Cortex of kidney (tissue), 1 donor: ENCODE measurements around the gene FIZ1.

Experiments
- DNase-seq: peaks from one replicate; lab custom pipeline; 2025; lab: John Stamatoyannopoulos, UW

Gene FIZ1

DNA sequence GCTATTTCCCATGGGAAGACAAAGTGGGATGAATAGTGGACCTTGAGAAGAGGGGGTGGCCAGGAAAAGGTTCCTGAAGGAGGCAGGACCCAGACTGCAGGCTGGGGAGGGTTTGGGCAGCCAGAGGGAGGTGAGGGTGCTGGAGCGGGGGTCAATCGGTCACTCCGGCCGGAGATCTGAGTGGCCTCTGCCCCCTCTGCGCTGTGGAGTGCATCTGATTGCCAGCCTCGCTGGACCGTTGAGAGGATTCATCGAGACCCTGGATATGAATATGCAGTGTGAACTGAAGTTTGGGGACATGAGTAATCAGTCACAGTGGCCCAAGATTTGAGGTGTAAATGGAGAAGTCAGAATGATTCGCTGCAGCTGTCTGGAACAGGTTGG is 36.0 kb upstream of the FIZ1 start:
- DNase-seq: no peak

DNA sequence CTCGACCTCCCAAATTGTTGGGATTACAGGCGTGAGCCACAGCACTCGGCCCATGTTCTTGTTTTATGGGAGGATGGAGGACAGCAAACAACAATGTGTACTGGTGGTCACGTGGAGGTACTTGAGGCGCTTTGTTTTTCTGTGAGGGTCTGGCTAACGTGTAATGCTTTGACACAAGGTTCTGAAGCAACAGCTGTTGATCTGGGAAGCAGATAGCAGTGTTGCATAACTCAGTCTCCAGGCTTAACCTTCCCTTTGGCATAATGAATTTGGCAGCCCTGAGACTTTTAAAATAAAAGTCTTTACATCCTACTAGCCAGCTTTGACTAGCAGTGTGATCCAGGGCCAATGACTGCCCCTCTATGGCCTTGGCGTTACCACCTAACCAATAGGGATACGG is 34.5 kb upstream of the FIZ1 start:
- no peak for DNase-seq

GRCh38 chr19:55632463-55632834 is 33.1 kb upstream of the FIZ1 start:
- no peak for DNase-seq

GRCh38 chr19:55626350-55626749 is 27.0 kb upstream of the FIZ1 start:
- no peak for DNase-seq

GRCh38 chr19:55625004-55625326 is 25.6 kb upstream of the FIZ1 start:
- DNase-seq: no peak

DNA sequence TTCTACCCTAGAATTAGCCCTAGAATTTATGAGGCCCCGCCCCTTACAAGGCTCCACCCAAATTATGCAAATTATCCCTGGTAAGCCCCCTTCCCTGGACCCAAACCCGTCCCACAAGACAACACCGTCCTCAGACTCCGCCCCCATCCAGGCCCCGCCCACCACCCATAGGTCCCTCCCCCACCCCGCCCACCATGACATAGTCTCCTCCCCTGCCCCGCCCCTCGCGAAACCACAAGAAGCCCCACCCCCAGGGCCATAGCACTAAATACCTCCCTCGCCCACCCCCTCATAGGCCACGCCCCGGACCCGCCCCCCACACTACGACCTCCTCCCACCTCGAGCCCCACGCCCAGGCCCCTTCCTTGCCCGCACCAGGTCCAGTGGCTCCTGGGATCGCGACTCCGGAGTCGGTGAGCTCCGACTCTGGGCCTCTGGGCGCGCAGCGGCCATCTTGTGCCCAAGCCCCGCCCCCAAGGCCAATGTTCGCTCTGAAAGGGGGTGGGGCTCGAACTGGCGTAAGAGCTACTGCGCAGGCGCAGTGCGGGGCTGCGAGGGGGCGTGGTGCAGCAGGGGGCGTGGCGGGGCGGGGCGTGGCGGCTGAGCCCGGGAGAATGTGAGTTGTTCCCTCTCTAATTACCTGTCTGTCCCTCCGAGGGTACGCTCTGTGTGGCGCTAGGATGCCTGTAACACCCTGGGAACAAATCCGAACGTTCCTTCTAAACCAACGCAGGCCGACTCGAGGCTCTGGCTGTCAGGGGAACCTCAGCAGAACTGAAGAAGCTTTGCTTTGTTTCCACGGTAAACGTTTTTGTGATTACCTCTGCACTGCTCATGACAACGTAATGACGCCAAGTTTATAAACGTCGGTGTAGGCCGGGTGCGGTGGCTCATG is 25.0 kb upstream of the FIZ1 start, which contains the start of gene ZNF784:
Gene ZNF784, minus strand, starts transcription at position 458 of the 895 bp plus-strand sequence. Its CDS starts 5 bp downstream, at position 453.
- DNase-seq: no peak

DNA sequence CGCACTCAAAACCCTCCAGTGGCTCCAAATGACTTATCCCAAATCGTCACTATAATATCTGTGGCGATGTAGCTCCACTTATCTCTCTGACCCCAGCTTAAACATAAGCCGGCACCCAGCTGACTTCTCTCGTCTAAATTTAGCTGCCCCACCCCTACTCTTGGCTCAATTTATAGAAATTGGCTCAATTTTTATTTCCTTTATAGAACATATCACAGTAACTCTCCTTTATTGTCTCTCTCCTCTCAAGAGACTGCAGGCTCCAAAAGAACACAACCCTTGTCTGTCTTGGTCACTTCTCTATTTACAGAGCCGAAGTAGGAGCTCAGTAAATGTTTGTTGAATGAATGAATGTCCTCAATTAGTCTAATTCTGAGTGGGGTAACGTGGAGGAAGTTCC is 24.2 kb upstream of the FIZ1 start:
- no peak for DNase-seq

GRCh38 chr19:55623130-55623529 is 23.8 kb upstream of the FIZ1 start:
- no peak for DNase-seq

DNA sequence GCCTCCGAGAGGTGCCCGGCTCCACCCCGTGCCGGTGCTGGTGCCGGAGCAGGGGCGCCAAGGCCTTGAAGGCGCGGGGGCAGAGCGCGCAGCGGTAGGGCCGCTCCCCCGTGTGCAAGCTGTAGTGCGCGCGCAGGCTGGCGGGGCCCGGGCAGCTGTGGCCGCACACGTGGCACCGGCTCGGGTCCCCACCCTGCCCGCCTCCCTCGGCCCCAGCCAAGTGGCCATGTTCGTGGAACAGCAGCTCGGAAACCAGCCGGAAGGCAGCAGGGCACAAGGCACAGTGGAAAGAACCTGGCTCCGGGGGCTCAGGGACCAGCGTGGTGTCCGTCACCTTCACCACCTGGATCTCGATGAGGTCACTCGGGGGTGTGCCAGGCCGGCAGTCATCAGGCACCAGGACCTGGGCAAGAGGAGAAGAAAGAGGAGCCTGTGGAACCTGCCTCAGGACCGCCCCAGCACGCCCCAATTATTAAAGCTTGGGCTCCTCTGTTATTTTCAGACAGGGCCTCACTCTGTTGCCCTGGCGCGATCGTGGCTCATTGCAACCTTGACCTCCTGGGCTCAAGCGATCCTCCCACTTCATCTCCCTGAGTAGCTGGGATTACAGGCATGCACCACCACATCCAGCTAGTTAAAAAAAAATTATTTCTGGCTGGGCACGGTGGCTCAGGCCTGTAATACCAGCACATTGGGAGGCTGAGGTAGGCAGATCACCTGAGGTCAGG is 23.1 kb upstream of the FIZ1 start:
- DNase-seq: no peak

- no peak for DNase-seq
Measured at GRCh38 chr19:55621673-55622231, 22.4 kb upstream of the FIZ1 start.

- DNase-seq: no peak
Measured at GRCh38 chr19:55621205-55621672, 21.9 kb upstream of the FIZ1 start.

DNA sequence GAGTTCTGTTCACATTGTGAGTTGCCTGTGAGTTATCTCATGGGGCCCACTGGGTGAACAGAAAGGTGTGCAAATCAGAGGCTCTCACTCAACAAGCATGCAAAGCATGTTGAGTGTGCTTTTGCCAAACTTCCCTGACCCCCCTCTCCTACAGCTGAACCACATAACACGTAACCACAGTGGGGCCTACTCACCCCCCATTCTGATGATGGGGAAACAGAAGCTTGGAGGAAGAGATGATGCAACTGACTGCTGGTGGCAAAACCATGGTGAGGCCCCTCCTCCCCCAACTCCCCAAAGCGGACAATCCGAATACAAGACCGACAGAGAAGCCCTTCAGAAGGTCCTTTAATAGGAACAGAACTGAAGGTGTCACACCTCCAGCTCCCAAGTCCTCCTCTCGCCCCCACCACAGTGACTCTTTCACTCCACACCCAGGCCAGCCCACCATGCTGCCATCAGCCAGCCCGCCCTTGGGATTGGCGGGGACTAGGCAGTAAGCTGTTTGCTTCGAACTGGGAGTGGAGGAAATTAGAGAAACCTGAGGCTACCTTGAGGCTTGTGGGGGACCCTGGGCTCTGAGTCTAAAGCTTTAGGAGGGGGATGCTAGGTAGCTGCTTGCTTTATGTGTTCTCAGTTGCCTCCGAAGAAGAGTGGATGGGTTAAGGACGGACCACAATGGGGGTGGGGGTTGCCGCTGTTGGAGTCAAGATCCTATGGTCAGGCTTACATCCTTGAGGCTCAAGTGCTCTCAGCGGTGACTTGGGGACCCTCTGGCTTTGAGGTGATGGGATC is 21.3 kb upstream of the FIZ1 start:
- DNase-seq: no peak

GRCh38 chr19:55619286-55619685 is 20.0 kb upstream of the FIZ1 start:
- DNase-seq: no peak

GRCh38 chr19:55618426-55618825 is 19.1 kb upstream of the FIZ1 start:
- no peak for DNase-seq

- no peak for DNase-seq
Measured at GRCh38 chr19:55617426-55617825, 18.1 kb upstream of the FIZ1 start.

DNA sequence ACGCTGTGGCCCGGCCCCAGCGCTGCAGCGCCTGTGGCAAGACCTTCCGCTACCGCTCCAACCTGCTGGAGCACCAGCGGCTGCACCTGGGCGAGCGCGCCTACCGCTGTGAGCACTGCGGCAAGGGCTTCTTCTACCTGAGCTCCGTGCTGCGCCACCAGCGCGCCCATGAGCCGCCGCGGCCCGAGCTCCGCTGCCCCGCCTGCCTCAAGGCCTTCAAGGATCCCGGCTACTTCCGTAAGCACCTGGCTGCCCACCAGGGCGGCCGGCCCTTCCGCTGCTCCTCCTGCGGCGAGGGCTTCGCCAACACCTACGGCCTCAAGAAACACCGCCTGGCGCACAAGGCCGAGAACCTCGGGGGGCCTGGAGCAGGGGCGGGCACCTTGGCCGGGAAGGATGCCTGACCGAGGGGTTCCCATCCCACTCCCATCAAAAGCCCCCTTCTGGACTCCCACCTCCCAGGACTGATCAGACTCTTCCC is 17.1 kb upstream of the FIZ1 start:
- no peak for DNase-seq

GRCh38 chr19:55615543-55616394 is 16.5 kb upstream of the FIZ1 start:
- DNase-seq: no peak

- no peak for DNase-seq
Measured at GRCh38 chr19:55614711-55615542, 15.6 kb upstream of the FIZ1 start.

DNA sequence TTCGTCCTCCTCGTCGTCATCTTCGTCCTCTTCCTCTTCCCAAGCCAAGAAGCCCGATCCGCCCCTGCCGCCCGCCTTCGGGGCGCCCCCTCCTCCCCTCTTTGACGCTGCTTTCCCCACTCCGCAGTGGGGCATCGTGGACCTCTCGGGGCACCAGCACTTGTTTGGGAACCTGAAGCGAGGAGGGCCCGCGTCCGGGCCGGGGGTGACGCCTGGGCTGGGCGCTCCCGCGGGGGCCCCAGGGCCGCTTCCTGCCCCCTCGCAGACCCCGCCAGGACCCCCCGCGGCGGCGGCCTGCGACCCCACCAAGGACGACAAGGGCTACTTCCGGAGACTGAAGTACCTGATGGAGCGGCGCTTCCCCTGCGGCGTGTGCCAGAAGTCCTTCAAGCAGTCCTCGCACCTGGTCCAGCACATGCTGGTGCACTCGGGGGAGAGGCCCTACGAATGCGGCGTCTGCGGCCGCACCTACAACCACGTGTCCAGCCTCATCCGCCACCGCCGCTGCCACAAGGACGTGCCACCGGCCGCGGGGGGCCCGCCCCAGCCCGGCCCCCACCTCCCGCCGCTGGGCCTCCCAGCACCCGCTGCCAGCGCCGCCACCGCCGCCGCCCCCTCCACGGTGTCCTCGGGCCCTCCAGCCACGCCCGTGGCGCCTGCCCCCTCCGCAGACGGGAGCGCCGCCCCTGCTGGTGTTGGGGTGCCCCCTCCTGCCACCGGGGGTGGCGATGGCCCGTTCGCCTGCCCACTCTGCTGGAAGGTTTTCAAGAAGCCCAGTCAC is 14.8 kb upstream of the FIZ1 start:
- no peak for DNase-seq
